GM21381 (cell line): ENCODE results near the gene NELFA.

Experiments used
- ATAC-seq: cut with Tn5 transposase; IDR thresholded peaks from one replicate; pipeline ENCODE4 v1.9.1; 2021; ENCODE audit warnings: mild to moderate bottlenecking, moderate library complexity; ENCODE audit not compliant: unreplicated experiment

Gene NELFA

DNA sequence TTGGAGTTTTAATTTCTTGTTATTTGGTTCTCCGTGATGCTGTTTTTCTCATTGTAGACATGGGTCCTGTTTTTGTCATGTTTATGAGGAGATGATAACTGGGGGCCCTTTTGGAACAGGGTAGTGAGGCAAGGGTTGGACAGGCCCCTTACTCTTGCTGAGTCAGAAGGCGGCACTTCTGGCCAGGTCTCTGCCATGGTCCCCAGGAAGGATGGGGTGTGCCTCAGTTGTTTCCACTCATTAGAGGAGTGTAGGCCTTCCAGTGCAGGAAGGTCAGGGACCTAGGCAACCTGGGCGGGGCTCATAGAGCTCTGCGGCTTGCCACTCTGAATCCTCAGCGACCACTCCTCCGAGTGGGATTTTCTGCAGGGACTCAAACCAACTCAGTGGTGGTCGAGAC lies 68.2 kb downstream of the NELFA start:
- no peak for ATAC-seq

DNA sequence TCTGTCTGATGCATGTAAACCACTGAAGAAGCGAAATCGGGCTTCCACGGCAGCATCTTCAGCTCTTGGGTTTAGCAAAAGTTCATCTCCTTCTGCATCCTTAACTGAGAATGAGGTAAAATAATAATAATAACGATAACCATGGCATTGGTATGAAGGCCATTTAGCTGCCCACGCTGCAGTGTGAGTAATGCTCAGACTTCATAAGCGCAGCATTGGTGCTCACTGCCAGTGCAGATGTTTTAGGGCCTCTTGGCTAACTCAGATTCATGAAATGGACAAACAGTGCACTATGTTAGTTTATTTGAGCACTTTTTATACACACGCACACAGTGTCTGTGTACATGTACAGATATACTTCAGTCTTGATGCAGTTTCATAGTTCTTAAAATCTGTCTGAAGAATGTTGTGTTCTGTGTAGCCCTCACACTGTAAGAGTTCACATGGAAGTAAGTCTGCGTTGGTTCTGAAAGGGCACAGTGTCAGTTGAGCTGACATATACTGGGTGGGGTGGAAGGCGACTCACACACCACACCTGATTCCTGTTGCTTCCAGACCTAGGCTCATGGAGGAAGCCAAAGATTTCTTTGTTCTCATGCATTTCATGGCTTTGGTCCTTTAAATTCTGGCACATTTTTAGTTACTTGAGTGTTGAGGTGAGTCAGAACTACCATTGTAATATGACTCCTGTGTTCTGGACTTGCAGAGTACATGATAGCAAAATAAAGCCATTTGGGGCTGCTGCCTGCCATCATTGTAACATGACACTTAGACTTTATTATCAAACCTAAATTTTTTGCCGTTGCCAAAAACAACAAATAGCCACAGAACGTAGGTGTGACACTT lies 68.9 kb downstream of the NELFA start:
- no peak for ATAC-seq

DNA sequence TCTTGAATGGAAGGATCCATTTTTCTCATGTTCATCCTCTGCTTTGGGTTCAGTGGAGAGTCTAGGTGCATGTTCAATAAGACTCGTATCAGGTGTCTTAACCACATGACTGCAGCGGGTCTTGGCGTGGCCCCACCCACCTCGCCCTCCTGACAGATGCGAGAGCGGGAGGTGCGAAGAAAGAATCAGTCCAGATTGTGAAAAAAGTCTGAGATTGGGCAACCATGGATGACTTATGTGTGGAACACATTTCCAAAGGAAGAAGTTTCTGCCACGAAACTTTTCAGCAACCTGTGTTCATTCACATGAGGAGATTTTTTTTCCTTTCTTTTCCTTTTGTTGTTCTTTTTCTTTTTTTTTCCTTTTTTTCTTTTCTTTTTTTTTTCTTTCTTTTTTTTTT lies 70.7 kb downstream of the NELFA start:
- ATAC-seq, result no peak

DNA sequence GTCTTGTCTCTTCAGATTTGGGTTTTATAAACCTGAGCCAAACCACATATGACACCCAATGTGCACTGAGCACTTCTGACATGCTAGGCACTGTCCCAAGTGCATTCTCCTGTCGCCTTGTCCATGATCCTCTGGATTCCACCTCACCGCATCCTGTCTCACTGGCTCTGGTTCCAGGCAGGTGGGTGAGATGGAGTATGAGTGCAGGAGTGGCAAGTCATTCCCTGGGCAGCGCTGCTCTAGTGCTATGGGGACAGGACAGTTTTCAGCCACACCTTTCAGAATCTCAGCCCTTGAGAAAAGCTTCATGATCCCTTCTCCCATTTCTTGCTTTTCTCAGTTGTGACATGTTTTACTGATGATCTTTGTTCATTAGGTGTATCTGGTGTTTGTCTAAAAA lies 71.2 kb downstream of the NELFA start:
- ATAC-seq, result no peak

DNA sequence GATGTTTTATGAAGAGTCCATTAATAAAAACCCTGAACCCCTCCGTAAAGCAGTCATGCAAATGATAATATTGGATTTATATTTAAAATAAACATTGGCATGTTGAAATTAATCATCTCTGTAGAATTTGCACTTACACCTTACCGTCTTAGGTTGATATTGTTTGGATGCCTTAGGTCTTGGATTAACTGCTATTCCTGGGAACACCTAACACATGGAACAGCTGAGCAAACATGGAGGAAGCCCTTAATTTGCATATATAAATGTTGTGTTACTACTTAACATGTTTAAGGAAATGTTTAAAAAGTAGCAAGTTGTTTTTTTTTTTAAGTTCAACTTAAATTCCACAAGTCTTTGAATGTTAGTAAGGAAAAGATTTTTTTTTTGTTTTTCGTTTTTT lies 75.1 kb downstream of the NELFA start:
- no peak for ATAC-seq

DNA sequence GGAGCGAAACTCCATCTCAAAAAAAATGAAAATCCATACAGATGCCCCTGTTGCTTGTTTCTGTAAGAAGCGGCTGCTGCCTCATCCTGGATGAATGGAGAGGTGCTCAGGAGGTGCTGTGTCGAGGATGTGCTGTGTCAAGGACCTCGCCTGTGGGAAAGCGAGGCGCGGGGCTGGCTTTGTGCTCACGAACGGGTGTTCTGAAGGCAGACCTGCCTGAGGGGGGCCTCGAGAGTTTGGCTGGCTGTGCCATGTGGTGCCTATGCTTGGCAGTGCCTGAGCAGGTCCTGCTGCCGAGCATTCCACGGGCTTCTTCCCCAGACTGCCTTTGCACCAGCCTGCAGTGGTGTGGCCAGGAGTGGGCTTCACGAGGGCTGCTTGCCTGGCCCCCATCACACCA lies 76.0 kb downstream of the NELFA start:
- no peak for ATAC-seq
